ENCODE data around the gene ACOX2. TPM values are rescaled to one million over a fixed set of nuclear protein-coding genes. Genes with fewer than 3 reads are reported as not detected.

Gene ACOX2
- total RNA-seq, 2 experiments from 2014 or later, result not detected

- POLR2A ChIA-PET, result interaction anchor here (0.6 to 1.2 kb wide), 4 partner anchors 9 to 789 kb away, joined by 3 to 4 read pairs (median 4); no protein-coding TSS in a partner anchor
- H3K9me3 ChIP-seq (ENCODE audit: low read length), result no peaks in the 10 kb centered on the region
- H3K36me3 ChIP-seq (ENCODE audit: insufficient read depth, low read length), result no peaks in the 10 kb centered on the region
- H4K20me1 ChIP-seq (ENCODE audit: insufficient read depth, low read length), result no peaks in the 10 kb centered on the region
- peak; percentile 65 for DNase-seq (ENCODE audit: low spot score)
- H2AFZ ChIP-seq (ENCODE audit: low read length), result peak overlapping the region; percentile 92
- H3K4me1 ChIP-seq (ENCODE audit: insufficient read depth, low read length, poor library complexity, severe bottlenecking), result peaks cover 15% of the 10 kb centered on the region
- CTCF ChIA-PET (ENCODE audit: unreplicated experiment), result interaction anchor here (0.6 to 0.8 kb wide), 2 partner anchors 48 to 63 kb away, joined by 3 to 4 read pairs; no protein-coding TSS in a partner anchor
- no TSS peak for BruUV-seq (replicated peaks)
- H3K9me2 ChIP-seq (ENCODE audit: insufficient read depth, low read length), result no peaks in the 10 kb centered on the region
- peak overlapping the region; percentile 11 for H3K4me3 ChIP-seq (ENCODE audit: low read depth, low read length, poor library complexity, severe bottlenecking)
- no peak overlapping the region for H3K27ac ChIP-seq (ENCODE audit: low read depth, low read length, poor library complexity, severe bottlenecking)
- TF ChIP-seq CTCF (conservative IDR thresholded peaks at IDR 0.05; ENCODE audit: low read length) (peak; percentile 98), EZH2phosphoT487 (IDR thresholded peaks at IDR 0.05; ENCODE audit: borderline replicate concordance, low read depth, low read length) (no peak)
- intact Hi-C loops (cut with micrococcal nuclease; ENCODE audit: unreplicated experiment), result loop anchor here (1.0 kb wide), 1 partner anchor 62 kb away; no protein-coding TSS in a partner anchor
- H3K79me2 ChIP-seq (ENCODE audit: insufficient read depth, low read depth, low read length), result no peaks in the 10 kb centered on the region
- peak overlapping the region; percentile 51 for H3K4me2 ChIP-seq (ENCODE audit: low read length)
These were observed 31.7 kb upstream of the ACOX2 start for GRCh38 chr3:58568572-58569286.

GRCh38 chr3:58567251-58567515 is 30.2 kb upstream of the ACOX2 start:
- Histone ChIP-seq H3K36me3 (ENCODE audit: insufficient read depth, low read length) (no peaks in the 10 kb centered on the region), H3K9me2 (ENCODE audit: insufficient read depth, low read length) (no peaks in the 10 kb centered on the region), H4K20me1 (ENCODE audit: insufficient read depth, low read length) (no peaks in the 10 kb centered on the region), H3K4me2 (ENCODE audit: low read length) (no peak overlapping the region), H3K9me3 (ENCODE audit: low read length) (no peaks in the 10 kb centered on the region), H3K4me1 (ENCODE audit: insufficient read depth, low read length, poor library complexity, severe bottlenecking) (peaks cover 15% of the 10 kb centered on the region), H3K79me2 (ENCODE audit: insufficient read depth, low read depth, low read length) (no peaks in the 10 kb centered on the region), H2AFZ (ENCODE audit: low read length) (no peak overlapping the region), H3K4me3 (ENCODE audit: low read depth, low read length, poor library complexity, severe bottlenecking) (no peak overlapping the region), H3K27ac (ENCODE audit: low read depth, low read length, poor library complexity, severe bottlenecking) (no peak overlapping the region)
- POLR2A ChIA-PET, result interaction anchor here (0.9 kb wide), 1 partner anchor 9 kb away, joined by 3 read pairs; no protein-coding TSS in a partner anchor
- TF ChIP-seq CTCF (conservative IDR thresholded peaks at IDR 0.05; ENCODE audit: low read length), result no peak
- TF ChIP-seq EZH2phosphoT487 (IDR thresholded peaks at IDR 0.05; ENCODE audit: borderline replicate concordance, low read depth, low read length), result no peak
- CTCF ChIA-PET (ENCODE audit: unreplicated experiment), result interaction anchor here (0.6 to 1.1 kb wide), 2 partner anchors 26 to 31 kb away, joined by 3 read pairs; no protein-coding TSS in a partner anchor
- no TSS peak for BruUV-seq (replicated peaks)
- intact Hi-C loops (cut with micrococcal nuclease; ENCODE audit: unreplicated experiment), result no loop called here
- DNase-seq (ENCODE audit: low spot score), result no peak
